Calu3 (cell line): Measurements from ENCODE around the gene PCID2. TPM values are rescaled to one million over a fixed set of nuclear protein-coding genes. Genes with fewer than 3 reads are reported as not detected.

Experiments
- BruUV-seq: library from RNA; stranded (reverse); fragments of 400-500 nt; replicated peaks from 2 replicates; lab custom pipeline; 2021; lab: Mats Ljungman, UMichigan
- CTCF ChIA-PET: fragments of 300-600 bp; sonication (Branson Sonifier 250); formaldehyde crosslinking; loops from one replicate; lab custom pipeline; 2022; ENCODE audit warnings: antibody characterized with exemption; lab: Charles Lee
- DNase-seq: peaks from one replicate; pipeline ENCODE4 v3.0.0; 2022
- H3K27ac Mint-ChIP-seq: one replicate; pipeline ENCODE4 v1.8.0; 2022; ENCODE audit warnings: mixed read lengths; ENCODE audit not compliant: unreplicated experiment
- H3K27me3 Mint-ChIP-seq: one replicate; pipeline ENCODE4 v1.8.0; 2022; ENCODE audit warnings: mixed read lengths; ENCODE audit not compliant: unreplicated experiment
- H3K36me3 Mint-ChIP-seq: one replicate; pipeline ENCODE4 v1.8.0; 2022; ENCODE audit warnings: mild to moderate bottlenecking, moderate library complexity, mixed read lengths; ENCODE audit not compliant: insufficient read depth, unreplicated experiment
- H3K4me1 Mint-ChIP-seq: one replicate; pipeline ENCODE4 v1.8.0; 2022; ENCODE audit warnings: mild to moderate bottlenecking, low read depth, mixed read lengths; ENCODE audit not compliant: unreplicated experiment
- H3K4me3 Mint-ChIP-seq: one replicate; pipeline ENCODE4 v1.8.0; 2022; ENCODE audit warnings: mild to moderate bottlenecking, low read depth, moderate library complexity, mixed read lengths; ENCODE audit not compliant: unreplicated experiment
- H3K9me3 Mint-ChIP-seq: one replicate; pipeline ENCODE4 v1.8.0; 2022; ENCODE audit warnings: low read depth, mixed read lengths; ENCODE audit not compliant: unreplicated experiment
- CTCF ChIP-seq: fragments of 200-600 bp; IDR thresholded peaks from one replicate; pipeline ENCODE4 v1.8.0; 2022; ENCODE audit warnings: antibody characterized with exemption; ENCODE audit not compliant: unreplicated experiment
- intact Hi-C: fragments of 100-400 bp; cut with micrococcal nuclease; formaldehyde crosslinking; loops from one replicate; pipeline ENCODE4 v1.10.0; 2022; ENCODE audit not compliant: unreplicated experiment
- total RNA-seq: library from RNA; stranded (reverse); gene quantifications from 2 replicates; pipeline ENCODE4 v1.2.3, GENCODE V29; 2022

The PCID2 gene
- total RNA-seq, 1 experiment from 2014 or later, result 21.2 TPM

GRCh38 chr13:113153810-113154748, 54.4 kb downstream of the PCID2 start:
- intact Hi-C loops, result no loop called here
- CTCF ChIA-PET, result no interaction called here
- BruUV-seq, result no TSS peak
- peaks cover 11% of the 10 kb centered on the region for H3K4me1 Mint-ChIP-seq
- peaks cover 44% of the 10 kb centered on the region for H3K27me3 Mint-ChIP-seq
- H3K27ac Mint-ChIP-seq, result no peak overlapping the region
- DNase-seq, result peak; percentile 34
- H3K4me3 Mint-ChIP-seq, result peak overlapping the region; percentile 67
- peaks cover 13% of the 10 kb centered on the region for H3K36me3 Mint-ChIP-seq
- H3K9me3 Mint-ChIP-seq, result no peaks in the 10 kb centered on the region
- TF ChIP-seq CTCF, result no peak

DNA sequence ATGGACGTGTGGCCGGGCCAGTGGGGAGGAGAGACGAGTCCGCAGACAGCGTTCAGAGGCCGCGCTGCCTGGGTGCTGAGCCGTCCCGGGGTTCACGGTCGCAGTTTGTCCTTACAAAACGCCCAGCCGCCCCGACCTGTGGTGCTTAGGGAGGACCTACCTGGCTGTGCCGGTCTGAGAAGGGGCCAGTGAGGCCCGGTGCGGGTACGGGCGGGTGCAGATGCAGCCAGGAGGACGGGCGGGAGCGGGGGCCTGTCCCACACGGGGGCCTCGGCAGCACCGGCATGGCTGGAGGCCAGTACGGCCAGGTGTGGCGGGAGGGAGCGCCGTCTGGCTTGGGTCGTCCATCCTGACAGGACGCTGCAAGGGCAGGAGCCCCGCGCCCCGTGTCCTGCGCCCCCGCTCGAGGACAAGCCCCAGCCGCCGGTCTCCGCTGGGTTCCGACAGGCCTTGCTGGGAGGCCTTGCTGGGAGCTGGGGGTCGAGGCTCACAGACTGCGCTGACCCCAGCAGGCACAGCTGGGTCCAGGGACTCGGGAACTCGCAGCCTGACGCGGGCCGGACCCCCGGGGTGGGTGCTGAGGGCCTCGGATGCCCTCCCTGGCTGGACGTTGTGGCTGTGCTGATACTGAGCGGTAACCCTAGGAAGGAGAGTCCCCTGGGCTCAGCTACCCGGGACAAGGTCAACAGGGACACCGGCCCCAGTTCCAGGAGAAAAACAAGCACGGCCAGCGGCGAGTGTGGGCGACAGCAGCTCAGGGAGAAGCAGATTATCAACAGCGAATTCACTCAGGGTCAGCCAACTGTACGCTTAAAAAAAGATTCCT, 55.3 kb downstream of the PCID2 start:
- intact Hi-C loops, result no loop called here
- TF ChIP-seq CTCF, result no peak
- Mint-ChIP-seq H3K4me1 (peaks cover 11% of the 10 kb centered on the region), H3K27me3 (peaks cover 39% of the 10 kb centered on the region), H3K4me3 (peak overlapping the region; percentile 67), H3K9me3 (no peaks in the 10 kb centered on the region), H3K27ac (peak overlapping the region; percentile 67), H3K36me3 (peaks cover 13% of the 10 kb centered on the region)
- no TSS peak for BruUV-seq
- CTCF ChIA-PET, result no interaction called here
- DNase-seq, result peak; percentile 2

GRCh38 chr13:113152691-113152983, 55.8 kb downstream of the PCID2 start:
- H3K4me1 Mint-ChIP-seq, result peaks cover 11% of the 10 kb centered on the region
- CTCF ChIA-PET, result no interaction called here
- peaks cover 13% of the 10 kb centered on the region for H3K36me3 Mint-ChIP-seq
- no peak for DNase-seq
- H3K4me3 Mint-ChIP-seq, result peak overlapping the region; percentile 67
- peaks cover 33% of the 10 kb centered on the region for H3K27me3 Mint-ChIP-seq
- TF ChIP-seq CTCF, result no peak
- peak overlapping the region; percentile 67 for H3K27ac Mint-ChIP-seq
- H3K9me3 Mint-ChIP-seq, result no peaks in the 10 kb centered on the region
- BruUV-seq, result no TSS peak
- intact Hi-C loops, result no loop called here

DNA sequence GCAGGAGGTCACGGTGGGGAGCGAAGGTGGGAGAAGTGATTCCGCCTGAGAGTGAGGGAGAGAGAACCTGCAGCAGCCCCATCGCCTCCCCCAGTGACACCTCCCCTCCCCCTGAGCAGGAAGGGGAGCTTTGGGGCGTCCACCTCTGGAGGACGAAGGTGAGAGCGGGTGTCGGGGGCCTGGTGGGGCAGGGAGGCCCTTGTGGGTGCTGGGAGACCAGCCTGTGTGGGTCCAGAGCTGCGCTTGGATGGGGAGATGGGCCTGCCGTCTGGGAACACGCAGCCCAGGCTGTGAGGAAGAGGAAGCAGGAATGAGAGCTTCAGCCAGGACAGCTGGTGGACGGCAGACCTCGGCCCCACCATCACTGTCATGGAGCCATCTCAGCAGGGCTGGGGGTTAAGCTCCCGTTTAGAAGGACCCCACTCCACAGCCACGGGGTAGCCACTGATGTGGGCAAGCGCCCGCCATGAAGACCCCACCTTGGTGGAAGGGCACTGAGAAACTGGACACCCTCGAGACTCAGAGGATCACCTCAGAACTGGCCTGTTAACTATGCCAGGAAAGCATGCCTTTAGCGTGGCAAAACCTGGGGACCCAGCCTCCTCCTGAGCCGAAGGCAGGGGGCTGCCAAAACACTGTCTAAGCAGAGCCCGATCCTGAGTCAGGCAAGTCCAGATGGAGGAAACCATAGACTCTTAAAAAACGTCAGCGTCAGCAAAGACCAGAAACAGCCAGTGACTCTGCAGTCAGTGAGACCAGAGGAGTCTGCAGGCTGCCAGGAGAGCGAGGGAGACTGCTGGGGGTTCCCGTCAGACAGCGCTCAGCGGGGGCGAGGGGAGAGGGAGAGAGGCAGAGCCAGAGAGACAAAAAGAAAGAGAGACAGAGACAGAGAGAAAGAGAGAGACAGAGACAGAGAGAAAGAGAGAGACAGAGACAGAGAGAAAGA, 56.5 kb downstream of the PCID2 start:
- Mint-ChIP-seq H3K4me1 (peaks cover 11% of the 10 kb centered on the region), H3K9me3 (no peaks in the 10 kb centered on the region), H3K36me3 (peaks cover 13% of the 10 kb centered on the region), H3K27me3 (peaks cover 32% of the 10 kb centered on the region), H3K27ac (peak overlapping the region; percentile 67), H3K4me3 (peak overlapping the region; percentile 67)
- no peak for TF ChIP-seq CTCF
- DNase-seq, result no peak
- CTCF ChIA-PET, result interaction anchor here (0.9 kb wide), 1 partner anchor 58 kb away, joined by 3 read pairs; no protein-coding TSS in a partner anchor
- intact Hi-C loops, result no loop called here
- BruUV-seq, result no TSS peak
